HEK293 (cell line): ENCODE data around the gene CRELD1.

ENCODE experiments used
- EGR2 ChIP-seq: fragments of 450-650 bp; formaldehyde crosslinking; IDR thresholded peaks from 2 replicates; pipeline ENCODE4 v1.5.1; 2016; ENCODE audit warnings: low read depth, missing biosample characterization, missing genetic modification characterization
- GFI1B ChIP-seq: fragments of 450-650 bp; formaldehyde crosslinking; IDR thresholded peaks from 2 replicates; pipeline ENCODE4 v1.5.1; 2016; ENCODE audit warnings: missing biosample characterization, missing genetic modification characterization
- GLI4 ChIP-seq: fragments of 450-650 bp; formaldehyde crosslinking; IDR thresholded peaks from 2 replicates; pipeline ENCODE4 v1.5.1; 2016; ENCODE audit warnings: missing biosample characterization, missing genetic modification characterization
- GLIS1 ChIP-seq: fragments of 450-650 bp; formaldehyde crosslinking; IDR thresholded peaks from 2 replicates; pipeline ENCODE4 v1.5.1; 2016; ENCODE audit warnings: missing biosample characterization, missing genetic modification characterization
- KLF16 ChIP-seq: fragments of 450-650 bp; formaldehyde crosslinking; IDR thresholded peaks from 2 replicates; pipeline ENCODE4 v1.5.1; 2017; ENCODE audit warnings: missing biosample characterization, missing genetic modification characterization
- KLF8 ChIP-seq: fragments of 450-650 bp; formaldehyde crosslinking; IDR thresholded peaks from 2 replicates; pipeline ENCODE4 v1.5.1; 2016; ENCODE audit warnings: missing biosample characterization, missing genetic modification characterization
- SCRT1 ChIP-seq: fragments of 450-650 bp; formaldehyde crosslinking; IDR thresholded peaks from 2 replicates; pipeline ENCODE4 v1.5.1; 2016; ENCODE audit warnings: missing biosample characterization, missing genetic modification characterization, borderline replicate concordance
- SP7 ChIP-seq: fragments of 450-650 bp; formaldehyde crosslinking; IDR thresholded peaks from 2 replicates; pipeline ENCODE4 v1.5.1; 2016; ENCODE audit warnings: missing biosample characterization, missing genetic modification characterization
- ZBTB48 ChIP-seq: fragments of 450-650 bp; formaldehyde crosslinking; IDR thresholded peaks from 2 replicates; pipeline ENCODE4 v1.5.1; 2016; ENCODE audit warnings: missing biosample characterization, missing genetic modification characterization
- ZEB2 ChIP-seq: fragments of 450-650 bp; formaldehyde crosslinking; IDR thresholded peaks from 2 replicates; pipeline ENCODE4 v1.5.1; 2016; ENCODE audit warnings: missing biosample characterization, missing genetic modification characterization
- ZFHX2 ChIP-seq: fragments of 450-650 bp; formaldehyde crosslinking; conservative IDR thresholded peaks from 2 replicates; pipeline ENCODE4 v1.5.1; 2016; ENCODE audit warnings: missing biosample characterization, missing genetic modification characterization
- ZNF221 ChIP-seq: fragments of 450-650 bp; formaldehyde crosslinking; IDR thresholded peaks from 2 replicates; pipeline ENCODE4 v1.5.1; 2017; ENCODE audit warnings: missing biosample characterization, missing genetic modification characterization, borderline replicate concordance
- ZNF23 ChIP-seq: fragments of 450-650 bp; formaldehyde crosslinking; IDR thresholded peaks from 2 replicates; pipeline ENCODE4 v1.5.1; 2016; ENCODE audit warnings: missing biosample characterization, missing genetic modification characterization, borderline replicate concordance
- ZNF248 ChIP-seq: fragments of 450-650 bp; formaldehyde crosslinking; IDR thresholded peaks from 2 replicates; pipeline ENCODE4 v1.5.1; 2017; ENCODE audit warnings: missing biosample characterization, missing genetic modification characterization
- ZNF48 ChIP-seq: fragments of 450-650 bp; formaldehyde crosslinking; IDR thresholded peaks from 2 replicates; pipeline ENCODE4 v1.5.1; 2016; ENCODE audit warnings: missing biosample characterization, missing genetic modification characterization
- ZNF530 ChIP-seq: fragments of 450-650 bp; formaldehyde crosslinking; IDR thresholded peaks from 2 replicates; pipeline ENCODE4 v1.5.1; 2016; ENCODE audit warnings: low read depth, missing biosample characterization, missing genetic modification characterization
- ZNF626 ChIP-seq: fragments of 450-650 bp; sonication (Bioruptor Pico); formaldehyde crosslinking; IDR thresholded peaks from 2 replicates; pipeline ENCODE4 v1.5.1; 2018; ENCODE audit warnings: missing biosample characterization, missing genetic modification characterization, inconsistent platforms
- ZNF768 ChIP-seq: fragments of 450-650 bp; formaldehyde crosslinking; IDR thresholded peaks from 2 replicates; pipeline ENCODE4 v1.5.1; 2018; ENCODE audit warnings: missing biosample characterization, mild to moderate bottlenecking, missing genetic modification characterization
- ZNF777 ChIP-seq: fragments of 450-650 bp; formaldehyde crosslinking; IDR thresholded peaks from 2 replicates; pipeline ENCODE4 v1.5.1; 2017; ENCODE audit warnings: missing biosample characterization, missing genetic modification characterization, borderline replicate concordance
- TF ChIP-seq, protein P1 (sequence below): fragments of 450-650 bp; formaldehyde crosslinking; IDR thresholded peaks from 2 replicates; pipeline ENCODE4 v1.5.1; 2017; ENCODE audit warnings: missing biosample characterization, mild to moderate bottlenecking, missing genetic modification characterization, moderate library complexity
- TF ChIP-seq, protein P2 (sequence below): fragments of 450-650 bp; formaldehyde crosslinking; IDR thresholded peaks from 2 replicates; pipeline ENCODE4 v1.5.1; 2017; ENCODE audit warnings: missing biosample characterization, missing genetic modification characterization
- TF ChIP-seq, protein P3 (sequence below): fragments of 450-650 bp; formaldehyde crosslinking; IDR thresholded peaks from 2 replicates; pipeline ENCODE4 v1.5.1; 2016; ENCODE audit warnings: missing biosample characterization, missing genetic modification characterization
- TF ChIP-seq, protein P4 (sequence below): IDR thresholded peaks from 2 replicates; pipeline ENCODE4 v1.6.1; 2011; ENCODE audit warnings: mild to moderate bottlenecking, low read depth, low read length, borderline replicate concordance
- TF ChIP-seq, protein P5 (sequence below): fragments of 450-650 bp; formaldehyde crosslinking; IDR thresholded peaks from 2 replicates; pipeline ENCODE4 v1.5.1; 2016; ENCODE audit warnings: missing biosample characterization, missing genetic modification characterization
- TF ChIP-seq, protein P6 (sequence below): fragments of 450-650 bp; formaldehyde crosslinking; IDR thresholded peaks from 2 replicates; pipeline ENCODE4 v1.5.0; 2017; ENCODE audit warnings: missing biosample characterization, missing genetic modification characterization, borderline replicate concordance

Gene CRELD1

DNA sequence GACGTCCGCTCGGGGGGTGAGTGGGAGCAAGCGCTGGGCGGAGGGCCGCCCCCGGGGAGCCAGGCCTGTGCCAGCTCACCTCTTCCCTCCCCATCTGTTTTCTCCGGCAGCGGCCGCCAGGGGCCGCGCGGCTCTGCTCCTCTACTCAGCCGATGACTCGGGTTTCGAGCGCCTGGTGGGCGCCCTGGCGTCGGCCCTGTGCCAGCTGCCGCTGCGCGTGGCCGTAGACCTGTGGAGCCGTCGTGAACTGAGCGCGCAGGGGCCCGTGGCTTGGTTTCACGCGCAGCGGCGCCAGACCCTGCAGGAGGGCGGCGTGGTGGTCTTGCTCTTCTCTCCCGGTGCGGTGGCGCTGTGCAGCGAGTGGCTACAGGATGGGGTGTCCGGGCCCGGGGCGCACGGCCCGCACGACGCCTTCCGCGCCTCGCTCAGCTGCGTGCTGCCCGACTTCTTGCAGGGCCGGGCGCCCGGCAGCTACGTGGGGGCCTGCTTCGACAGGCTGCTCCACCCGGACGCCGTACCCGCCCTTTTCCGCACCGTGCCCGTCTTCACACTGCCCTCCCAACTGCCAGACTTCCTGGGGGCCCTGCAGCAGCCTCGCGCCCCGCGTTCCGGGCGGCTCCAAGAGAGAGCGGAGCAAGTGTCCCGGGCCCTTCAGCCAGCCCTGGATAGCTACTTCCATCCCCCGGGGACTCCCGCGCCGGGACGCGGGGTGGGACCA is 632 bp upstream of the CRELD1 start (continued):
- TF ChIP-seq SCRT1 (tag by site-specific recombination) (peak; percentile 96), GFI1B (tag by site-specific recombination) (no peak), ZBTB48 (tag by site-specific recombination) (peak; percentile 66; the same call in 1 of the 2 replicates), SP7 (tag by site-specific recombination) (0 out of 2 replicates have a peak, but pooled peaks have one; percentile 64), KLF8 (tag by site-specific recombination) (peak; percentile 68; the same call in 1 of the 2 replicates), ZEB2 (tag by site-specific recombination) (peak; percentile 92), ZNF530 (no peak), ZNF777 (peak; percentile 87; the same call in 1 of the 2 replicates), ZNF768 (tag by site-specific recombination) (no peak; the same call in 1 of the 2 replicates), KLF16 (tag by site-specific recombination) (peak; percentile 51), ZNF221 (tag by site-specific recombination) (no peak), GLI4 (no peak), GLIS1 (tag by site-specific recombination) (peak; percentile 47; the same call in 1 of the 2 replicates), EGR2 (tag by site-specific recombination) (peak; percentile 97), ZNF626 (tag by site-specific recombination) (no peak), ZNF48 (tag by site-specific recombination) (no peak), ZFHX2 (tag by site-specific recombination) (peak; percentile 96), ZNF248 (tag by site-specific recombination) (no peak), ZNF23 (tag by site-specific recombination) (no peak)
- TF ChIP-seq, protein P1, sequence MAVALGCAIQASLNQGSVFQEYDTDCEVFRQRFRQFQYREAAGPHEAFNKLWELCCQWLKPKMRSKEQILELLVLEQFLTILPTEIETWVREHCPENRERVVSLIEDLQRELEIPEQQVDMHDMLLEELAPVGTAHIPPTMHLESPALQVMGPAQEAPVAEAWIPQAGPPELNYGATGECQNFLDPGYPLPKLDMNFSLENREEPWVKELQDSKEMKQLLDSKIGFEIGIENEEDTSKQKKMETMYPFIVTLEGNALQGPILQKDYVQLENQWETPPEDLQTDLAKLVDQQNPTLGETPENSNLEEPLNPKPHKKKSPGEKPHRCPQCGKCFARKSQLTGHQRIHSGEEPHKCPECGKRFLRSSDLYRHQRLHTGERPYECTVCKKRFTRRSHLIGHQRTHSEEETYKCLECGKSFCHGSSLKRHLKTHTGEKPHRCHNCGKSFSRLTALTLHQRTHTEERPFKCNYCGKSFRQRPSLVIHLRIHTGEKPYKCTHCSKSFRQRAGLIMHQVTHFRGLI (tag by site-specific recombination), result no peak; the same call in 1 of the 2 replicates
- TF ChIP-seq, protein P2, sequence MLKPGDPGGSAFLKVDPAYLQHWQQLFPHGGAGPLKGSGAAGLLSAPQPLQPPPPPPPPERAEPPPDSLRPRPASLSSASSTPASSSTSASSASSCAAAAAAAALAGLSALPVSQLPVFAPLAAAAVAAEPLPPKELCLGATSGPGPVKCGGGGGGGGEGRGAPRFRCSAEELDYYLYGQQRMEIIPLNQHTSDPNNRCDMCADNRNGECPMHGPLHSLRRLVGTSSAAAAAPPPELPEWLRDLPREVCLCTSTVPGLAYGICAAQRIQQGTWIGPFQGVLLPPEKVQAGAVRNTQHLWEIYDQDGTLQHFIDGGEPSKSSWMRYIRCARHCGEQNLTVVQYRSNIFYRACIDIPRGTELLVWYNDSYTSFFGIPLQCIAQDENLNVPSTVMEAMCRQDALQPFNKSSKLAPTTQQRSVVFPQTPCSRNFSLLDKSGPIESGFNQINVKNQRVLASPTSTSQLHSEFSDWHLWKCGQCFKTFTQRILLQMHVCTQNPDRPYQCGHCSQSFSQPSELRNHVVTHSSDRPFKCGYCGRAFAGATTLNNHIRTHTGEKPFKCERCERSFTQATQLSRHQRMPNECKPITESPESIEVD (tag by site-specific recombination), result no peak
- TF ChIP-seq, protein P3, sequence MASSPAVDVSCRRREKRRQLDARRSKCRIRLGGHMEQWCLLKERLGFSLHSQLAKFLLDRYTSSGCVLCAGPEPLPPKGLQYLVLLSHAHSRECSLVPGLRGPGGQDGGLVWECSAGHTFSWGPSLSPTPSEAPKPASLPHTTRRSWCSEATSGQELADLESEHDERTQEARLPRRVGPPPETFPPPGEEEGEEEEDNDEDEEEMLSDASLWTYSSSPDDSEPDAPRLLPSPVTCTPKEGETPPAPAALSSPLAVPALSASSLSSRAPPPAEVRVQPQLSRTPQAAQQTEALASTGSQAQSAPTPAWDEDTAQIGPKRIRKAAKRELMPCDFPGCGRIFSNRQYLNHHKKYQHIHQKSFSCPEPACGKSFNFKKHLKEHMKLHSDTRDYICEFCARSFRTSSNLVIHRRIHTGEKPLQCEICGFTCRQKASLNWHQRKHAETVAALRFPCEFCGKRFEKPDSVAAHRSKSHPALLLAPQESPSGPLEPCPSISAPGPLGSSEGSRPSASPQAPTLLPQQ, result no peak
- TF ChIP-seq, protein P4, sequence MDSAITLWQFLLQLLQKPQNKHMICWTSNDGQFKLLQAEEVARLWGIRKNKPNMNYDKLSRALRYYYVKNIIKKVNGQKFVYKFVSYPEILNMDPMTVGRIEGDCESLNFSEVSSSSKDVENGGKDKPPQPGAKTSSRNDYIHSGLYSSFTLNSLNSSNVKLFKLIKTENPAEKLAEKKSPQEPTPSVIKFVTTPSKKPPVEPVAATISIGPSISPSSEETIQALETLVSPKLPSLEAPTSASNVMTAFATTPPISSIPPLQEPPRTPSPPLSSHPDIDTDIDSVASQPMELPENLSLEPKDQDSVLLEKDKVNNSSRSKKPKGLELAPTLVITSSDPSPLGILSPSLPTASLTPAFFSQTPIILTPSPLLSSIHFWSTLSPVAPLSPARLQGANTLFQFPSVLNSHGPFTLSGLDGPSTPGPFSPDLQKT, result no peak
- TF ChIP-seq, protein P5, sequence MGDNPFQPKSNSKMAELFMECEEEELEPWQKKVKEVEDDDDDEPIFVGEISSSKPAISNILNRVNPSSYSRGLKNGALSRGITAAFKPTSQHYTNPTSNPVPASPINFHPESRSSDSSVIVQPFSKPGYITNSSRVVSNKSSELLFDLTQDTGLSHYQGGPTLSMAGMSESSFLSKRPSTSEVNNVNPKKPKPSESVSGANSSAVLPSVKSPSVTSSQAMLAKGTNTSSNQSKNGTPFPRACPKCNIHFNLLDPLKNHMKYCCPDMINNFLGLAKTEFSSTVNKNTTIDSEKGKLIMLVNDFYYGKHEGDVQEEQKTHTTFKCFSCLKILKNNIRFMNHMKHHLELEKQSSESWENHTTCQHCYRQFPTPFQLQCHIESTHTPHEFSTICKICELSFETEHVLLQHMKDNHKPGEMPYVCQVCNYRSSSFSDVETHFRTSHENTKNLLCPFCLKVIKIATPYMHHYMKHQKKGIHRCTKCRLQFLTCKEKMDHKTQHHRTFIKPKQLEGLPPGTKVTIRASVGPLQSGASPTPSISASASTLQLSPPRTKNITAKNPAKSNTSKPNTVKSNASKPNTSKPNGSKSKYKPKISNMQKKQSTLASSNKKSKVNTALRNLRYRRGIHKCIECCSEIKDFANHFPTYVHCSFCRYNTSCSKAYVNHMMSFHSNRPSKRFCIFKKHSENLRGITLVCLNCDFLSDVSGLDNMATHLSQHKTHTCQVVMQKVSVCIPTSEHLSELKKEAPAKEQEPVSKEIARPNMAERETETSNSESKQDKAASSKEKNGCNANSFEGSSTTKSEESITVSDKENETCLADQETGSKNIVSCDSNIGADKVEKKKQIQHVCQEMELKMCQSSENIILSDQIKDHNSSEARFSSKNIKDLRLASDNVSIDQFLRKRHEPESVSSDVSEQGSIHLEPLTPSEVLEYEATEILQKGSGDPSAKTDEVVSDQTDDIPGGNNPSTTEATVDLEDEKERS (tag by site-specific recombination), result no peak
- TF ChIP-seq, protein P6, sequence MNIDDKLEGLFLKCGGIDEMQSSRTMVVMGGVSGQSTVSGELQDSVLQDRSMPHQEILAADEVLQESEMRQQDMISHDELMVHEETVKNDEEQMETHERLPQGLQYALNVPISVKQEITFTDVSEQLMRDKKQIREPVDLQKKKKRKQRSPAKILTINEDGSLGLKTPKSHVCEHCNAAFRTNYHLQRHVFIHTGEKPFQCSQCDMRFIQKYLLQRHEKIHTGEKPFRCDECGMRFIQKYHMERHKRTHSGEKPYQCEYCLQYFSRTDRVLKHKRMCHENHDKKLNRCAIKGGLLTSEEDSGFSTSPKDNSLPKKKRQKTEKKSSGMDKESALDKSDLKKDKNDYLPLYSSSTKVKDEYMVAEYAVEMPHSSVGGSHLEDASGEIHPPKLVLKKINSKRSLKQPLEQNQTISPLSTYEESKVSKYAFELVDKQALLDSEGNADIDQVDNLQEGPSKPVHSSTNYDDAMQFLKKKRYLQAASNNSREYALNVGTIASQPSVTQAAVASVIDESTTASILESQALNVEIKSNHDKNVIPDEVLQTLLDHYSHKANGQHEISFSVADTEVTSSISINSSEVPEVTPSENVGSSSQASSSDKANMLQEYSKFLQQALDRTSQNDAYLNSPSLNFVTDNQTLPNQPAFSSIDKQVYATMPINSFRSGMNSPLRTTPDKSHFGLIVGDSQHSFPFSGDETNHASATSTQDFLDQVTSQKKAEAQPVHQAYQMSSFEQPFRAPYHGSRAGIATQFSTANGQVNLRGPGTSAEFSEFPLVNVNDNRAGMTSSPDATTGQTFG (tag by site-specific recombination), result no peak
